GM18873 (cell line): ENCODE results near the gene TRPV4.

Experiments
- ATAC-seq: cut with Tn5 transposase; IDR thresholded peaks from one replicate; pipeline ENCODE4 v1.9.1; 2021; ENCODE audit warnings: mild to moderate bottlenecking, moderate library complexity, moderate number of reproducible peaks; ENCODE audit not compliant: unreplicated experiment, low FRiP score

The TRPV4 gene

GRCh38 chr12:109810954-109811623 is 22.1 kb downstream of the TRPV4 start:
- ATAC-seq: no peak

DNA sequence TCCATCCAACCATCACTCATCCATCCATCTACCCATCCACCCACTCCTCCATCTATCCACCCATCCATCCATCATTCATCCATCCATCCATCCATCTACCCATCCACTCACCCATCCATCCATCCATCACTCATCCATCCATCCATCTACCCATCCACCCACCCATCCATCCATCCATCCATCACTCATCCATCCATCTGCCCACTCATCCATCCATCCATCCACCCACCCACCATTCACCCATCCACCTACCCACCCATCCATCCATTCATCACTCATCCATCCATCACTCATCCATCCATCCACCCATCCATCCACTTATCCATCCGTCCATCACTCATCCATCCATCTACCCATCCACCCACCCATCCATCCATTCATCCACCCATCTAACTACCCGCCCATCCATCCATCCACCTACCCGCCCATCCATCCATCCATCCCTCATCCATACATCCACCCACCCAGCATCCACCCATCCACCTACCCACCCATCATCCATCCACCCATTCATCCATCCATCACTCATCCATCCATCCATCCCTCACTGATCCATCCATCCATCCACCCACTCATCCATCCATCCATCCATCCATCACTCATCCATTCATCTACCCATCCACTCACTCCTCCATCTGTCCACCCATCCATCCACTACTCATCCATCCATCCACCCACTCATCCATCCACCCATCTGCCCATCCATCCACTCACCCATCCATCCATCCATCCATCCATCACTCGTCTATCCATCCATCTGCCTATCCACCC is 24.1 kb downstream of the TRPV4 start:
- no peak for ATAC-seq

DNA sequence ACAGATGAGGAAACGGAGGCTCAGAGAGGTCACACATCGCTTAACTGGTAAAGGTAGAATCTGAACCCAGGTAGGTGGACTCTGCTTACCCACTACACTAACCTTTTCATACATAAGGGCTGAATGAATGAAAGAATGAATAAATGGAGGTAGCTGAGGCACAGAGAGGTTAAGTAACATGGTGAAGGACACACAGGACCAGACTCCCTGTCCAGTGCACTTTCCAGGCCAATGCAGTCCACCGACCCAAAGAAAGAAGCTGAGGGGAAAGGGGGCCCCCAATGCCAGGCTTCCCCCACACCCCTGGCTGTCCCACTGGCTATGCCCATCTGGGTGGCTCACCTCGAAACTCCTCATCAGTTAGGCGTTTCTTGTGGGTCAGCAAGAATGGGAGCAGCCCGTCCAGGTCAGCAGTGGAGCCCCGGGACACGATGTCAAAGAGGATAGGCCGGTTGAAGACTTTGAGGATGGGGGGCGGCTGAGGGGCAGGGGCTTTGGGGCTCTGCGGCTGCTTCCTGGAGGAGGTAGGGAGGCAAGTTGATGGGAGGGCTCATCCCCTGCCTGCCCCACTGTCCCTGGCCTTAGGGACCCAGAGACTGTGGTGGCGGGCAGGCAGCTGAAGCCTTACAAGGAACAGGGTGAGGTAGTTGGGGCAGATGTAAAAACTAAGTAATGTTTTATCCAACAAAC is 25.1 kb downstream of the TRPV4 start:
- no peak for ATAC-seq

GRCh38 chr12:109804820-109805761 is 28.1 kb downstream of the TRPV4 start:
- ATAC-seq: no peak

GRCh38 chr12:109803678-109804077 is 29.5 kb downstream of the TRPV4 start:
- ATAC-seq: no peak

- no peak for ATAC-seq
Observed at GRCh38 chr12:109802828-109803227, 30.4 kb downstream of the TRPV4 start.

- no peak for ATAC-seq
Observed at GRCh38 chr12:109800536-109800935, 32.7 kb downstream of the TRPV4 start.

GRCh38 chr12:109798691-109799090 is 34.5 kb downstream of the TRPV4 start:
- ATAC-seq: no peak

GRCh38 chr12:109797905-109798669 is 35.1 kb downstream of the TRPV4 start:
- ATAC-seq: no peak

- ATAC-seq: no peak
Observed at GRCh38 chr12:109796057-109796456, 37.1 kb downstream of the TRPV4 start.

GRCh38 chr12:109795023-109795422 is 38.2 kb downstream of the TRPV4 start:
- ATAC-seq: no peak

DNA sequence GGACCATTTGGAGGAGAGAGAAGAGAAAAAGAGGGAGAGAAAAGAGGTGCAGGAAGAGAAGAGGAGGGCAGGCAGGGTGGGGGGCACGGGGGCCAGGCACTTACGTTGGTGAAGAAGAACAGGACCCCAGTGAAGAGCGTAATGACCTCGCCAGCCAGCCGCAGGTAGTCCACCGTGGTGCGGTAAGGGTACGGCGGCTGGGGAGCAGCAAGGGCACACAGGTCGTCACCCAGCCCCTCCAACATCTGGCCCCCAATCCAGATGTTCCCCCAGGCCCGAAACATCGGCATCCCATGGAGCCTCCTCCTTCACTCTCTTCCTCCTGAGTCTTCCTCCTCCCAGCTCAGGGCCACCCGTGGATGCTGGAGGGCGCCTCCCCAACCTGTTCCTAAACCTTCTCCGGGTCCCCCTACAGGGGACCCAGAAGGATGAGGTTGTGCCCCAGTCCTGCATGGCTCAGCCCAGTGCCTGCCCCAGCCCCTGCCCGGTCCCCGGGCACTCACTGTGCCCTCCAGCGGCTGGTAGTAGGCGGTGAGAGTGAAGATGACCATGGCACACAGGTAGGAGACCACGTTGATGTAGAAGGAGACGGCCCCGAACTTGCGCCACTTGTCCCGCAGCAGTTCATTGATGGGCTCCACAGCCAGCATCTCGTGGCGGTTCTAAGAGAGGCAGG is 39.2 kb downstream of the TRPV4 start:
- no peak for ATAC-seq

DNA sequence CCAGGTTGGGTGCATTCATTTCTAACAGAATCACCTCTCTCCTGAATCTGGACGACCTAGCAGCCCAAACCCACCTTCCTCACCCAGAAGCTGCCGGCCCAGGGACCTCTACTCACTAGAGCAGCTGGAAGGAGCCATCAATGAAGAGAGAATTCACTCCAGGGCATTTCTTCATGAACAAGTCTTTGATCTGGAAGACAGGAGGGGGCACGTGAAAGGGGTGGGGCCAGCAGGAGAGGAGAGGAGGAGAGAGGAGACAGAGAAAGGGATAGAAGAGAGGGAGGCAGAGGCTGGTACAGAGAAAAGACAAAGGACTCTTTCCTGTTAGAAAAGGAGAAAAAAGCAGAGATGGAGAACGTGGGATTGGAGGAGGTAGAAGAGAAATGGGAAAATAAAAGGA is 39.8 kb downstream of the TRPV4 start:
- ATAC-seq: no peak

DNA sequence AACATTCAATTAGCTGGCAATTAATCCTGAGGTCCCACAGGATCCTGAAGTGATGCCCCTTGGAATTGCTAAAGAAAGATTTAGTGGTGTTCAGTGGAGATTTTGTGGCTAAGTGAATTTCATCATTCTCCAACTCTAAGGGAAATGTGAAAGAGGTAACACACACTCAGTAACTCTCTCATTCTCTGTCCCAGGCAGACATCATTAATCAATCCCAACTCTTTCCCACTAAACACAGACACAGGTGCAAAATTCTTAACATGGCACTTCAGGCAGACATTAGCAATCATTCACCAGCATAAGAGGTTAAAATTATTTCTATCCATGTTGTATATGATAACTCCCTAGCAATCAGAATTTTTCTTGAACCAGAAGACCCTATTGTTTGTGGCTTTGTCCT is 40.2 kb downstream of the TRPV4 start:
- no peak for ATAC-seq

- no peak for ATAC-seq
Observed at GRCh38 chr12:109789526-109790048, 43.6 kb downstream of the TRPV4 start.

GRCh38 chr12:109786799-109787198 is 46.4 kb downstream of the TRPV4 start:
- no peak for ATAC-seq

DNA sequence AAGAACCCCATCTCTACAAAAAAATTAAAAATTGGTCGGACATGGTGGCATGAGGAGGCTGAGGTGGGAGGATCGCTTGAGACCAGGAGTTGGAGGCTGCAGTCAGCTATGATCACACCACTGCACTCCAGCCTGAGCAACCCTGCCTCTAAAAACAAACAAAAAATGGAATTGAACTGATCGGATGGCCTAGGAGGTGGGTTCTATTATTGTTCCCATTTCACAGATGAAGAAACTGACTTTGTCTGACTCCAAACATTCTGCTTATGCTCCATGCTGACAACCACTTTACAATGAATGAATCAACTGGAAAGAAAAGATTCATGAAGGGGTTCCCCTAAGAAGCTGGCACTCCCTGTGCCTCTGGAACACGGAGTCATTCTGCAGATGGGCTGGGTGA is 47.3 kb downstream of the TRPV4 start:
- ATAC-seq: no peak

GRCh38 chr12:109783965-109784244 is 49.3 kb downstream of the TRPV4 start:
- no peak for ATAC-seq
